ENCODE measurements around the gene ENTHD1.

DNA sequence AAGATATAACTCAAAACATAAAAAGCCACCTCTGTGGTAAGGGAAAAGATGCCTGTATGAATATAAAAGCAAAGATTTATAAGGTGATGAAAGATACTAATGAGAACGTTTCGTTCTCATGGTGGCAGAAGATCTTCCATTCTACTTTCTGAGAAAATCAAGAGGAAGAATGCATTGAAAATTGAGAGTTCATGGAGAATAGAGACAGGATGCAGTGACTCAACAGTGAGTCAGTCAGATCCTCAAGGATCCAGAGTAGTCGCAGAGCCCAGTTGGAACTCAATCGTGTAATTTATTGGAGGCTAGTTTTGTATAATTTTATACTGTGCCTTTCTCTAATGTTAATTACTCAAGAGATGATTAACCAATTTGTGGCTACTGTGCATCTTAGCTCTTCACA lies 73.3 kb downstream of the ENTHD1 start:
- TF ChIP-seq, protein P1, sequence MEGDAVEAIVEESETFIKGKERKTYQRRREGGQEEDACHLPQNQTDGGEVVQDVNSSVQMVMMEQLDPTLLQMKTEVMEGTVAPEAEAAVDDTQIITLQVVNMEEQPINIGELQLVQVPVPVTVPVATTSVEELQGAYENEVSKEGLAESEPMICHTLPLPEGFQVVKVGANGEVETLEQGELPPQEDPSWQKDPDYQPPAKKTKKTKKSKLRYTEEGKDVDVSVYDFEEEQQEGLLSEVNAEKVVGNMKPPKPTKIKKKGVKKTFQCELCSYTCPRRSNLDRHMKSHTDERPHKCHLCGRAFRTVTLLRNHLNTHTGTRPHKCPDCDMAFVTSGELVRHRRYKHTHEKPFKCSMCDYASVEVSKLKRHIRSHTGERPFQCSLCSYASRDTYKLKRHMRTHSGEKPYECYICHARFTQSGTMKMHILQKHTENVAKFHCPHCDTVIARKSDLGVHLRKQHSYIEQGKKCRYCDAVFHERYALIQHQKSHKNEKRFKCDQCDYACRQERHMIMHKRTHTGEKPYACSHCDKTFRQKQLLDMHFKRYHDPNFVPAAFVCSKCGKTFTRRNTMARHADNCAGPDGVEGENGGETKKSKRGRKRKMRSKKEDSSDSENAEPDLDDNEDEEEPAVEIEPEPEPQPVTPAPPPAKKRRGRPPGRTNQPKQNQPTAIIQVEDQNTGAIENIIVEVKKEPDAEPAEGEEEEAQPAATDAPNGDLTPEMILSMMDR (IDR thresholded peaks at IDR 0.05; ENCODE audit: extremely low read depth in 1 of 2, insufficient read depth in 1 of 2, low read depth in 1 of 2, low read length in 2 of 2): no peak
- TF ChIP-seq POLR2AphosphoS5 (IDR thresholded peaks at IDR 0.05; ENCODE audit: insufficient read depth, low read depth, low read length) (no peak), JUN (IDR thresholded peaks at IDR 0.05; ENCODE audit: borderline replicate concordance, insufficient read depth, insufficient read length, low read depth) (peak; percentile 78), EZH2 (IDR thresholded peaks at IDR 0.05; ENCODE audit: borderline replicate concordance, low read depth, low read length, severe bottlenecking) (no peak), FOS (IDR thresholded peaks at IDR 0.05; ENCODE audit: borderline replicate concordance, insufficient read depth, low read length) (peak; percentile 87), POLR2A (IDR thresholded peaks at IDR 0.05; ENCODE audit: low read depth, low read length) (no peak), MYC (IDR thresholded peaks at IDR 0.05; ENCODE audit: low read depth, low read length) (no peak)
- TF ChIP-seq, protein P2, sequence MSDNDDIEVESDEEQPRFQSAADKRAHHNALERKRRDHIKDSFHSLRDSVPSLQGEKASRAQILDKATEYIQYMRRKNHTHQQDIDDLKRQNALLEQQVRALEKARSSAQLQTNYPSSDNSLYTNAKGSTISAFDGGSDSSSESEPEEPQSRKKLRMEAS (IDR thresholded peaks at IDR 0.05; ENCODE audit: insufficient read depth, insufficient read length): no peak
